Gastrocnemius medialis (tissue), 4 donors: ENCODE results near the gene CUL9. TPM values are rescaled to one million over a fixed set of nuclear protein-coding genes. Genes with fewer than 3 reads are reported as not detected.

Experiments
- ATAC-seq, 2 donors: fragments of 150-250 bp; one replicate each; pipeline ENCODE4 v1.9.1; 2016
- DNase-seq, 2 donors: peaks; one replicate each; pipeline ENCODE4 v3.0.0-alpha.2; 2019
- H3K27ac ChIP-seq, 4 donors: fragments of 200-600 bp; sonication (generic); 1 replicate in 1 of 4; 2 replicates in 3 of 4; pipeline ENCODE4 v1.5.1; 2016 to 2018; ENCODE audit warnings: mild to moderate bottlenecking in 2 of 4, moderate library complexity in 1 of 4
- H3K27me3 ChIP-seq, 3 donors: fragments of 200-600 bp; sonication (generic) in 2 of 3; 1 replicate in 1 of 3; 2 replicates in 2 of 3; pipeline versions ENCODE4 v1.5.1 to v1.6.0; 2016 to 2019; ENCODE audit warnings: mild to moderate bottlenecking in 1 of 3, moderate library complexity in 1 of 3
- H3K36me3 ChIP-seq, 2 donors: fragments of 200-600 bp; sonication (generic) in 1 of 2; one replicate each; pipeline ENCODE4 v1.5.1; 2017 to 2018
- H3K4me1 ChIP-seq, 2 donors: fragments of 200-600 bp; sonication (generic) in 1 of 2; one replicate each; pipeline ENCODE4 v1.5.1; 2016 to 2017; ENCODE audit warnings: mild to moderate bottlenecking in 2 of 2
- H3K4me3 ChIP-seq, 4 donors: fragments of 200-600 bp; sonication (generic) in 3 of 4; 1 replicate in 1 of 4; 2 replicates in 3 of 4; pipeline ENCODE4 v1.5.1; 2016 to 2019; ENCODE audit warnings: mild to moderate bottlenecking in 2 of 4
- H3K9me3 ChIP-seq, 3 donors: fragments of 200-600 bp; sonication (generic) in 2 of 3; 1 replicate in 1 of 3; 2 replicates in 2 of 3; pipeline ENCODE4 v1.5.1; 2016 to 2019
- POLR2A ChIP-seq, 2 donors: fragments of 450-650 bp; IDR thresholded peaks; one replicate each; pipeline ENCODE4 v1.6.1; 2017; ENCODE audit warnings: antibody characterized with exemption in 2 of 2, mild to moderate bottlenecking in 2 of 2, moderate library complexity in 2 of 2
- in situ Hi-C, 4 donors: fragments of 200-750 bp; cut with MboI; loops; one replicate each; pipeline versions ENCODE4 v1.15.0 to v1.8.0; 2017; ENCODE audit warnings: low sequenced_read_pairs in 4 of 4
- intact Hi-C: fragments of 100-400 bp; cut with DNase I; formaldehyde crosslinking; loops from one replicate; pipeline ENCODE4 v1.15.1; 2023; ENCODE audit warnings: low total_unique reads
- total RNA-seq, 4 donors: library from RNA; depleted of rRNA; stranded (reverse); fragments of >200 nt; gene quantifications; one replicate each; pipeline versions ENCODE4 v1.1.0 to v1.2.3, GENCODE V29; 2016
- TF ChIP-seq, protein P1 (sequence below), 5 experiments: fragments of 450-650 bp in 3 of 5; fragments of 200-600 bp in 2 of 5; sonication (generic) in 2 of 5; IDR thresholded peaks in 4 of 5; conservative IDR thresholded peaks in 1 of 5; 1 replicate in 4 of 5; 2 replicates in 1 of 5; pipeline ENCODE4 v1.5.1; 2016 to 2019; ENCODE audit warnings: antibody characterized with exemption in 5 of 5, mild to moderate bottlenecking in 3 of 5, moderate library complexity in 3 of 5

The CUL9 gene
- total RNA-seq, 4 donors from 2014 or later, result 5.3 to 20.1 (median 7.1) TPM

DNA sequence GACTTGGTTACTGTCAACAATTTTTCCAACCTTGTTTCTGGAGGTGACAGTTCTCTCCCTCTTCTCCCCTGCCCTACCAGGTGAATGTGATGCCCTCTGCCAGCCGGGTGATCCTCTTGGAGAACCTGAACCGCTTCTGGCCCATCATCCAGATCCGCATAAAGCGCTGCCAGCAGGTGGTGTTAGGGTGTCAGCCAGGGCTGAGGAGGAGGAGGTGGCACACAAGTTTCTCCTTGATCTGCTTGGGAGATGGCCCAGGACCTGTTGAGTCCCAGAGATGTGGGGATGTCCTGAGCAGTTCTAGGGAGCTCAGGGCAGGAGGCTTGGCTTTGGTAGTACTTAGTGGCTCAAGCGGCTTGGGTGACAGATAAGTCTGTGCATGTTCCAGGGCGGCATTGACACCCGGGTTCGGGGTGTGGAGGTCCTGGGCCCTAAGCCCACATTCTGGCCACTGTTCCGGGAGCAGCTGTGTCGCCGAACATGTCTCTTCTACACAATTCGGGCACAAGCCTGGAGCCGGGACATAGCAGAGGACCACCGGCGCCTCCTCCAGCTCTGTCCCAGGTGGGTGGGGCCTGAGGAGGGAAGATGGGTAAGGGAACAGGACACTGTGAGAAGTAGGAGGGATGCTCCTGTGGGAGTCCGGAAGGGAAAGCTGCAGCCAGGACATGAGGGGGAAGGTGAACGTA is 21.2 kb downstream of the CUL9 start:
- TF ChIP-seq POLR2A (IDR thresholded peaks at IDR 0.05), result no peak
- TF ChIP-seq, protein P1, sequence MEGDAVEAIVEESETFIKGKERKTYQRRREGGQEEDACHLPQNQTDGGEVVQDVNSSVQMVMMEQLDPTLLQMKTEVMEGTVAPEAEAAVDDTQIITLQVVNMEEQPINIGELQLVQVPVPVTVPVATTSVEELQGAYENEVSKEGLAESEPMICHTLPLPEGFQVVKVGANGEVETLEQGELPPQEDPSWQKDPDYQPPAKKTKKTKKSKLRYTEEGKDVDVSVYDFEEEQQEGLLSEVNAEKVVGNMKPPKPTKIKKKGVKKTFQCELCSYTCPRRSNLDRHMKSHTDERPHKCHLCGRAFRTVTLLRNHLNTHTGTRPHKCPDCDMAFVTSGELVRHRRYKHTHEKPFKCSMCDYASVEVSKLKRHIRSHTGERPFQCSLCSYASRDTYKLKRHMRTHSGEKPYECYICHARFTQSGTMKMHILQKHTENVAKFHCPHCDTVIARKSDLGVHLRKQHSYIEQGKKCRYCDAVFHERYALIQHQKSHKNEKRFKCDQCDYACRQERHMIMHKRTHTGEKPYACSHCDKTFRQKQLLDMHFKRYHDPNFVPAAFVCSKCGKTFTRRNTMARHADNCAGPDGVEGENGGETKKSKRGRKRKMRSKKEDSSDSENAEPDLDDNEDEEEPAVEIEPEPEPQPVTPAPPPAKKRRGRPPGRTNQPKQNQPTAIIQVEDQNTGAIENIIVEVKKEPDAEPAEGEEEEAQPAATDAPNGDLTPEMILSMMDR (IDR thresholded peaks at IDR 0.05 in 4 of 5, conservative IDR thresholded peaks at IDR 0.05 in 1 of 5), result no peak
- Histone ChIP-seq H3K36me3 (peaks cover 0 to 40% of the 10 kb centered on the region in 2 donors), H3K4me3 (no peak overlapping the region), H3K27me3 (no peaks in the 10 kb centered on the region), H3K27ac (no peak overlapping the region), H3K4me1 (no peaks in the 10 kb centered on the region), H3K9me3 (no peaks in the 10 kb centered on the region)
- in situ Hi-C loops, result no loop called here
- no peak for ATAC-seq
- intact Hi-C loops, result no loop called here
- DNase-seq, result no peak

DNA sequence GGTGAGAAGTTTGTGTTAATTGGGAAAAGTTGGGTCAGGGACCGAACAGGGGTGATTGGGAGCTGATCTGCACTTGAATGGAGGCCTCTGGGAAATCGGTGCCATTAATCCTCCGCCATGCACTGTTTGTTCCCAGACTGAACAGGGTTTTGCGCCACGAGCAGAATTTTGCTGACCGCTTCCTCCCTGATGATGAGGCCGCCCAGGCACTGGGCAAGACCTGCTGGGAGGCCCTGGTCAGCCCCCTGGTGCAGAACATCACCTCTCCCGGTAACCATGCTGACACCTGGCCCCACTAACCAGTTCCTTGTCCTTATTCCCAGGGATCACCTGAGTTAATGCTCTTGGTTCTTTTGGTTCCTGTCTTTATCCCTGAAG is 21.7 kb downstream of the CUL9 start:
- in situ Hi-C loops (no loop called here), intact Hi-C loops (no loop called here)
- no peaks in the 10 kb centered on the region for H3K9me3 ChIP-seq
- no peak for DNase-seq
- H3K27me3 ChIP-seq, result no peaks in the 10 kb centered on the region
- no peaks in the 10 kb centered on the region for H3K4me1 ChIP-seq
- no peak overlapping the region for H3K27ac ChIP-seq
- H3K36me3 ChIP-seq, result peaks cover 0 to 35% of the 10 kb centered on the region in 2 donors
- ATAC-seq, result no peak
- TF ChIP-seq POLR2A (IDR thresholded peaks at IDR 0.05), result no peak
- TF ChIP-seq, protein P1 (IDR thresholded peaks at IDR 0.05 in 4 of 5, conservative IDR thresholded peaks at IDR 0.05 in 1 of 5), result no peak
- H3K4me3 ChIP-seq, result no peak overlapping the region

DNA sequence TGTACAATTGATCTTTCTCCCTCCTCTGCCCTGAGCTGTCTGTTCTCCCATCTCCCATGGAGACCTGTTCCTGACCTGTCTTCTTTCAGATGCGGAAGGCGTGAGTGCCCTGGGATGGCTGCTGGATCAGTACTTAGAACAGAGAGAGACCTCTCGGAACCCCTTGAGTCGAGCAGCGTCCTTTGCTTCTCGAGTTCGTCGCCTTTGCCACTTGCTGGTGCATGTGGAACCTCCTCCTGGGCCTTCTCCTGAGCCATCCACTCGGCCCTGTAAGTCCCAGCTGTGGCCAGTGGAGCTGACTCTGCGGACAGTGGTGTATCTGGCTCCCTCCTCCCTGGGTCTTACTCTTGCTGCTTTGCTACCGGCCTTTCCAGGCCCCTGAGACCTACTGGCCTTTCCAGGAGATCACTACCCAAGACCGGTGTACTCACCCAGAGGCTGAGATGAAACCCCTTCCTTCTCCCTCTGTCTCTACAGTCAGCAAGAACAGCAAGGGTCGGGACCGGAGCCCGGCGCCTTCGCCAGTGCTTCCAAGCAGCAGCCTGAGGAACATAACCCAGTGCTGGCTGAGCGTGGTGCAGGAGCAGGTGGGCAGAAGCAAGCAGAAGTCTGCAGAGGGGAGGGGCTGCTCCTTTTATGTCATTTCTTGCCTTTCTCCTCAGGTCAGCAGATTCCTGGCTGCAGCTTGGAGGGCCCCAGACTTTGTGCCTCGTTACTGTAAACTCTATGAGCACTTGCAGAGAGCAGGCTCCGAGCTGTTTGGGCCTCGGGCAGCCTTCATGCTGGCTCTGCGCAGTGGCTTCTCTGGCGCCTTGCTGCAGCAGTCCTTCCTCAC is 22.5 kb downstream of the CUL9 start:
- ATAC-seq, result no peak
- H3K4me3 ChIP-seq, result no peak overlapping the region
- no peak overlapping the region for H3K27ac ChIP-seq
- H3K36me3 ChIP-seq, result peaks cover 0 to 34% of the 10 kb centered on the region in 2 donors
- no peaks in the 10 kb centered on the region for H3K4me1 ChIP-seq
- H3K27me3 ChIP-seq, result no peaks in the 10 kb centered on the region
- intact Hi-C loops, result no loop called here
- in situ Hi-C loops, result no loop called here
- TF ChIP-seq, protein P1 (IDR thresholded peaks at IDR 0.05 in 4 of 5, conservative IDR thresholded peaks at IDR 0.05 in 1 of 5), result no peak
- TF ChIP-seq POLR2A (IDR thresholded peaks at IDR 0.05), result no peak
- no peaks in the 10 kb centered on the region for H3K9me3 ChIP-seq
- DNase-seq, result no peak

DNA sequence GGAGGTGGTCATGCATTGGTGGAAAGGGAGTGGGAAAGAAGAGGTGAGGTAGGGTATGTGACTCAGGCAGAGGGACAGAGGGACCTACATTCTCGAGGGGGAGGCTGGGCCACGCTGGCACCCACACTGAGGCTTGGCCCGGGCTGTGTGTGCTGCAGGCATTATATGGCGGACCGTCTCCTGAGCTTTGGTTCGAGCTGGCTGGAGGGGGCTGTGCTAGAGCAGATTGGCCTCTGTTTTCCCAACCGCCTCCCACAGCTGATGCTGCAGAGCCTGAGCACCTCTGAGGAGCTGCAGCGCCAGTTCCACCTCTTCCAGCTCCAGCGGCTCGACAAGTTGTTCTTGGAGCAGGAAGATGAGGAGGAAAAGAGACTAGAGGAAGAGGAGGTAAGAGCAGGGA is 23.9 kb downstream of the CUL9 start:
- H3K4me1 ChIP-seq, result no peaks in the 10 kb centered on the region
- peaks cover 0 to 24% of the 10 kb centered on the region in 2 donors for H3K36me3 ChIP-seq
- H3K4me3 ChIP-seq, result no peak overlapping the region
- TF ChIP-seq, protein P1 (IDR thresholded peaks at IDR 0.05 in 4 of 5, conservative IDR thresholded peaks at IDR 0.05 in 1 of 5), result no peak
- TF ChIP-seq POLR2A (IDR thresholded peaks at IDR 0.05), result no peak
- no peak overlapping the region for H3K27ac ChIP-seq
- no peaks in the 10 kb centered on the region for H3K9me3 ChIP-seq
- in situ Hi-C loops (no loop called here), intact Hi-C loops (no loop called here)
- DNase-seq, result no peak
- no peak for ATAC-seq
- H3K27me3 ChIP-seq, result no peaks in the 10 kb centered on the region
